ENCODE results near the gene CRTAC1.

Gene CRTAC1

GRCh38 chr10:98010939-98011685 lies 19.3 kb downstream of the CRTAC1 start:
- no peak for DNase-seq (ENCODE audit: low read depth)
- H3K4me3 ChIP-seq (ENCODE audit: low read depth, low read length): no peak overlapping the region
- TF ChIP-seq, protein P1, sequence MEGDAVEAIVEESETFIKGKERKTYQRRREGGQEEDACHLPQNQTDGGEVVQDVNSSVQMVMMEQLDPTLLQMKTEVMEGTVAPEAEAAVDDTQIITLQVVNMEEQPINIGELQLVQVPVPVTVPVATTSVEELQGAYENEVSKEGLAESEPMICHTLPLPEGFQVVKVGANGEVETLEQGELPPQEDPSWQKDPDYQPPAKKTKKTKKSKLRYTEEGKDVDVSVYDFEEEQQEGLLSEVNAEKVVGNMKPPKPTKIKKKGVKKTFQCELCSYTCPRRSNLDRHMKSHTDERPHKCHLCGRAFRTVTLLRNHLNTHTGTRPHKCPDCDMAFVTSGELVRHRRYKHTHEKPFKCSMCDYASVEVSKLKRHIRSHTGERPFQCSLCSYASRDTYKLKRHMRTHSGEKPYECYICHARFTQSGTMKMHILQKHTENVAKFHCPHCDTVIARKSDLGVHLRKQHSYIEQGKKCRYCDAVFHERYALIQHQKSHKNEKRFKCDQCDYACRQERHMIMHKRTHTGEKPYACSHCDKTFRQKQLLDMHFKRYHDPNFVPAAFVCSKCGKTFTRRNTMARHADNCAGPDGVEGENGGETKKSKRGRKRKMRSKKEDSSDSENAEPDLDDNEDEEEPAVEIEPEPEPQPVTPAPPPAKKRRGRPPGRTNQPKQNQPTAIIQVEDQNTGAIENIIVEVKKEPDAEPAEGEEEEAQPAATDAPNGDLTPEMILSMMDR (IDR thresholded peaks at IDR 0.05; ENCODE audit: low read depth, low read length, missing control alignments): no peak
- in situ Hi-C loops (cut with HindIII; ENCODE audit: low sequenced_read_pairs): no loop called here

GRCh38 chr10:98006266-98006665 lies 24.2 kb downstream of the CRTAC1 start:
- no peak overlapping the region for H3K4me3 ChIP-seq (ENCODE audit: low read depth, low read length)
- no peak for DNase-seq (ENCODE audit: low read depth)
- TF ChIP-seq, protein P1 (IDR thresholded peaks at IDR 0.05; ENCODE audit: low read depth, low read length, missing control alignments): no peak
- in situ Hi-C loops (cut with HindIII; ENCODE audit: low sequenced_read_pairs): no loop called here

DNA sequence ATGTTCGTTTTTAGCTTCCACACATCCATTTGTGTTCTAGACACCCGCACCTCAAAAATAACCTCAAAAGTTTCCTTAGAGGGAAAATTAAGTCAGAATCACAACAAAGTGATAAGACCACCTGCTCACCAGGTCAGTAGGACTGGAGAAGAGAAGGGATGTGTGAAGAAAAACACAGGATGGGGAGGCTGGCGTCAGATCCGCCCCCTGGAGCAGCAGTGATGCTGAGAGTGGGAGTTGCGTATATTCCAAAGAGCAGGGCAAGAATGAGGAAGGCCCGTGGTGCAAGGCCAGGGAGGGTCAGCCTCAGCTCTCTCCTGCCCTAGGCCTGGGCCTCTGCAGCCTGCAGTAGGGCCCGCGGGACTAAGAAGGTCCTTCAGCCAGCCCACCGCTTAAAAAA lies 28.7 kb downstream of the CRTAC1 start:
- no peak for DNase-seq (ENCODE audit: low read depth)
- in situ Hi-C loops (cut with HindIII; ENCODE audit: low sequenced_read_pairs): no loop called here
- TF ChIP-seq, protein P1 (IDR thresholded peaks at IDR 0.05; ENCODE audit: low read depth, low read length, missing control alignments): no peak
- no peak overlapping the region for H3K4me3 ChIP-seq (ENCODE audit: low read depth, low read length)

DNA sequence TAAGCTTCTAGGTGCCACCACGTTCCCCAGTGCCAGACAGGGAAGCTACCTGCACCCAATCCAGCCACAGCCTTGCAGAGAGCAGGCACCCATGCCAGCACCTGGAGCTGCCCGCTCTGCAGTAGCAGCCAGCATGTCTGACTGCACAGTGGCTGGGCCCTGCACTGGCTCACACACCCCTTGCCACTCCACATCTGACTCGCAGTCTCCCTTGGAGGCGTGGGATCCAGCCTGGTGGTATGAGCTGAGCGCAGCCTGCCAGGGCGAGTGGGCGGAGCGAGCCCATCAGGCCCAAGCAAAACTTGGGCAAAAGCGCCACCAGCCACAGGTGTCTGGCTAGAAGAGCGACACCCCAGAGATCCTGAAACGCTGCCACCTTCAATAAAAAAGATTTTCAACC lies 30.1 kb downstream of the CRTAC1 start:
- no peak for DNase-seq (ENCODE audit: low read depth)
- no peak overlapping the region for H3K4me3 ChIP-seq (ENCODE audit: low read depth, low read length)
- in situ Hi-C loops (cut with HindIII; ENCODE audit: low sequenced_read_pairs): no loop called here
- TF ChIP-seq, protein P1 (IDR thresholded peaks at IDR 0.05; ENCODE audit: low read depth, low read length, missing control alignments): no peak

DNA sequence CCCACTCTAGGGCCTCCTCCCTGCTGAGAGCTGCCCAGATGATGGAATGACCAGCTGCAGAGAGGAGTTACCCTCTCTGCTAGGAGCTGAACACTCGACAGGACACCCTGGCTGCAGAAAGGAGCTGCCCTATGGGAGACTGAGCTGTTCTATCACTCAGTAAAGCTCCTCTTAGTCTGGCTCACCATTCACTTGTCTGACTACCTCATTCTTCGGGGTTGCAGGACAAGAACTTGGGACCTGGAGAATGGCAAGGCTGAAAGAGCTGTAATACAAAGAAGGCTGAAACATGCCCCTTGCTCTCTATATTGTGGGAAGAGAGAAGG lies 30.5 kb downstream of the CRTAC1 start:
- H3K4me3 ChIP-seq (ENCODE audit: low read depth, low read length): no peak overlapping the region
- no peak for DNase-seq (ENCODE audit: low read depth)
- TF ChIP-seq, protein P1 (IDR thresholded peaks at IDR 0.05; ENCODE audit: low read depth, low read length, missing control alignments): no peak
- in situ Hi-C loops (cut with HindIII; ENCODE audit: low sequenced_read_pairs): no loop called here

- no peak overlapping the region for H3K4me3 ChIP-seq (ENCODE audit: low read depth, low read length)
- DNase-seq (ENCODE audit: low read depth): no peak
- TF ChIP-seq, protein P1 (IDR thresholded peaks at IDR 0.05; ENCODE audit: low read depth, low read length, missing control alignments): no peak
- in situ Hi-C loops (cut with HindIII; ENCODE audit: low sequenced_read_pairs): no loop called here
These were observed 31.1 kb downstream of the CRTAC1 start for GRCh38 chr10:97999066-97999922.
